ENCODE results near the gene KCNQ1.

The KCNQ1 gene

GRCh38 chr11:2833716-2834502, 389.1 kb downstream of the KCNQ1 start:
- Histone ChIP-seq H3K4me3 (ENCODE audit: low read depth in 1 of 2, low read length in 2 of 2) (no peak overlapping the region), H3K36me3 (ENCODE audit: insufficient read depth, low read length) (no peaks in the 10 kb centered on the region), H3K27ac (ENCODE audit: low read length) (no peak overlapping the region), H2AFZ (ENCODE audit: low read depth, low read length) (no peak overlapping the region), H3K4me2 (ENCODE audit: insufficient read depth, low read length) (no peak overlapping the region), H3K9me3 (ENCODE audit: insufficient read depth, low read length, severe bottlenecking) (peaks cover 7% of the 10 kb centered on the region), H4K20me1 (ENCODE audit: insufficient read depth, low read length) (peaks cover 4% of the 10 kb centered on the region), H3K27me3 (ENCODE audit: insufficient read depth, low read length, poor library complexity) (no peaks in the 10 kb centered on the region), H3K79me2 (ENCODE audit: insufficient read depth, low read length) (no peaks in the 10 kb centered on the region), H3K4me1 (ENCODE audit: insufficient read depth, low read length) (no peaks in the 10 kb centered on the region), H3K9ac (ENCODE audit: low read depth, low read length) (no peak overlapping the region)
- ATAC-seq (ENCODE audit: insufficient read depth, low read depth) (no peak), DNase-seq (no peak)
- TF ChIP-seq EZH2 (IDR thresholded peaks at IDR 0.05; ENCODE audit: borderline replicate concordance, low read depth, low read length, severe bottlenecking) (no peak), CTCF (IDR thresholded peaks at IDR 0.05; ENCODE audit: borderline replicate concordance, extremely low read depth, low read length, poor library complexity, severe bottlenecking) (no peak)

DNA sequence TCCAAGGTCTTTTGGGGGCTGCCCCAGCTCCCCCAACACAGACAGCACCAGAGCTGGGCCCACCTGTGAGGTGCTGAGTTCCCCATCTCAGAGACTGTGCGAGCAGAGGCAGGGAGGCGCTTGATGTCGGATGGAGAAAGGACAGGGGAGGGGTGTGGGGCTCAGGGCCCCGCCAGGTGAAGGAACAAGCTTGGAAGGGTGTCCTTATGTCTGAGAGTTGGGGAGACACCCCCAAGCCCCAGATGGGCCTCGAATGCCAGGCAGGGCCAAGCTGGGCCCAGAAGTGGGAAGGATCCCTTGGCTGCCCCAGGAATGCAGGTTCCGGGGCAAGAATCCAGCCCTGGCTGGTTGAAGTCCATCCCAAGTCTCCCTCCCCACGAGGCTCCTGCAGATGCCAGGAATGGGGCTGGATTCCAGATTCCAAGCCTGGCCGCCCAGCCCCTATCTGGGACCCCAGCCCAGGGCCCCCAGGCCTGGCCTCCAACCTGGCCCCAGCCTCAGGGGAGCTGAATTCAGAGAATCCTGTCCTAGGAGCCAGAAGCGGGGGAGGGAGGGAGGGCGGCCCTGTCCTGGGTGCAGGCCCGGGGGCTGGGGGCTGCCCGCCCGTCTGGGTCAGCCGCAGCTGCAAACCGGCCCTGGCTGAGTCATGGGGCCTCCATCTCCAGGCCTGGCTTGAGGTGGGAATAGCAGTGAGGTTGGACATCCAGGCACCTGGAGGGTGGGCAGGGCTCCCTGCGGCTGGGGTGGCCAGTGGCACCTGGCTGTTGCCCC, 389.9 kb downstream of the KCNQ1 start:
- H3K27me3 ChIP-seq (ENCODE audit: insufficient read depth, low read length, poor library complexity) = no peaks in the 10 kb centered on the region
- no peak for TF ChIP-seq EZH2 (IDR thresholded peaks at IDR 0.05; ENCODE audit: borderline replicate concordance, low read depth, low read length, severe bottlenecking)
- no peak for TF ChIP-seq CTCF (IDR thresholded peaks at IDR 0.05; ENCODE audit: borderline replicate concordance, extremely low read depth, low read length, poor library complexity, severe bottlenecking)
- no peak overlapping the region for H3K4me2 ChIP-seq (ENCODE audit: insufficient read depth, low read length)
- H3K36me3 ChIP-seq (ENCODE audit: insufficient read depth, low read length) = no peaks in the 10 kb centered on the region
- H3K79me2 ChIP-seq (ENCODE audit: insufficient read depth, low read length) = no peaks in the 10 kb centered on the region
- no peak overlapping the region for H3K9ac ChIP-seq (ENCODE audit: low read depth, low read length)
- H4K20me1 ChIP-seq (ENCODE audit: insufficient read depth, low read length) = peaks cover 4% of the 10 kb centered on the region
- H3K27ac ChIP-seq (ENCODE audit: low read length) = no peak overlapping the region
- no peaks in the 10 kb centered on the region for H3K4me1 ChIP-seq (ENCODE audit: insufficient read depth, low read length)
- peaks cover under 1% of the 10 kb centered on the region for H3K9me3 ChIP-seq (ENCODE audit: insufficient read depth, low read length, severe bottlenecking)
- no peak overlapping the region for H2AFZ ChIP-seq (ENCODE audit: low read depth, low read length)
- no peak overlapping the region for H3K4me3 ChIP-seq (ENCODE audit: low read depth in 1 of 2, low read length in 2 of 2)
- ATAC-seq (ENCODE audit: insufficient read depth, low read depth) (no peak), DNase-seq (no peak)

DNA sequence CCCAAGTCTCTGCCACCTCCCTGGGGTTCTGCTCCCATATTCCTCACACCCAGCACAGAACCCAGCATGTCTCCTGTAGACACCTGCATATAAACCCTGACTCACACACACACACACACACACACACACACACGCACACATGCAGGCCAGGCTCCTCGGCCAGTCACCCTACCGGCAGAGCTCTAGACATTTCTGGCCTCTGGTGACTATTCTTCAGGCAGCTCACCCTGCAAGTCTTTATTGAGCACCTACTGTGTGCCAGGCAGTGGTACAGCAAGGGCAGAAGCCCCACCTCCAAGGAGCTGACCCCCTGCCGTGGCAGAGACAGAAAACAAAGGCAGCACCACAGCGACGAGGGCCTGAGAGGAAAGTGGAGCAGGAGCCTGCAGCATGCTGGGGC, 390.5 kb downstream of the KCNQ1 start:
- Histone ChIP-seq H3K4me2 (ENCODE audit: insufficient read depth, low read length) (no peak overlapping the region), H3K4me3 (ENCODE audit: low read depth in 1 of 2, low read length in 2 of 2) (no peak overlapping the region), H3K79me2 (ENCODE audit: insufficient read depth, low read length) (no peaks in the 10 kb centered on the region), H3K9ac (ENCODE audit: low read depth, low read length) (no peak overlapping the region), H4K20me1 (ENCODE audit: insufficient read depth, low read length) (peaks cover 4% of the 10 kb centered on the region), H2AFZ (ENCODE audit: low read depth, low read length) (no peak overlapping the region), H3K27me3 (ENCODE audit: insufficient read depth, low read length, poor library complexity) (no peaks in the 10 kb centered on the region), H3K36me3 (ENCODE audit: insufficient read depth, low read length) (no peaks in the 10 kb centered on the region), H3K27ac (ENCODE audit: low read length) (no peak overlapping the region), H3K9me3 (ENCODE audit: insufficient read depth, low read length, severe bottlenecking) (no peaks in the 10 kb centered on the region), H3K4me1 (ENCODE audit: insufficient read depth, low read length) (no peaks in the 10 kb centered on the region)
- DNase-seq (no peak), ATAC-seq (ENCODE audit: insufficient read depth, low read depth) (no peak)
- TF ChIP-seq CTCF (IDR thresholded peaks at IDR 0.05; ENCODE audit: borderline replicate concordance, extremely low read depth, low read length, poor library complexity, severe bottlenecking) = no peak
- TF ChIP-seq EZH2 (IDR thresholded peaks at IDR 0.05; ENCODE audit: borderline replicate concordance, low read depth, low read length, severe bottlenecking) = no peak
